Mucosa of rectum (tissue), 2 donors: ENCODE results near the gene MALRD1.

Source experiments
- H3K27ac ChIP-seq, 2 donors: one replicate each; pipeline ENCODE4 v1.7.0; 2013; ENCODE audit warnings: inconsistent platforms in 2 of 2, low read depth in 2 of 2, low read length in 2 of 2
- H3K27me3 ChIP-seq, 2 donors: one replicate each; pipeline ENCODE4 v1.7.0; 2013; ENCODE audit warnings: low read length in 2 of 2; ENCODE audit not compliant: control insufficient read depth in 2 of 2, insufficient read depth in 2 of 2
- H3K36me3 ChIP-seq, 2 donors: one replicate each; pipeline ENCODE4 v1.7.0; 2013; ENCODE audit warnings: low read length in 2 of 2; ENCODE audit not compliant: control insufficient read depth in 2 of 2, insufficient read depth in 2 of 2
- H3K4me1 ChIP-seq, 2 donors: one replicate each; pipeline ENCODE4 v1.7.0; 2013; ENCODE audit warnings: low read length in 2 of 2, mild to moderate bottlenecking in 1 of 2; ENCODE audit not compliant: control insufficient read depth in 2 of 2, insufficient read depth in 2 of 2
- H3K4me3 ChIP-seq, 2 donors: one replicate each; pipeline ENCODE4 v1.7.0; 2013; ENCODE audit warnings: low read length in 2 of 2
- H3K9ac ChIP-seq, 2 donors: one replicate each; pipeline ENCODE4 v1.7.0; 2013; ENCODE audit warnings: low read length in 2 of 2, low read depth in 1 of 2, mild to moderate bottlenecking in 1 of 2
- H3K9me3 ChIP-seq, 2 donors: one replicate each; pipeline ENCODE4 v1.7.0; 2013; ENCODE audit warnings: low read length in 2 of 2; ENCODE audit not compliant: control insufficient read depth in 2 of 2
- donor health status: healthy.
- donor health status: Normal muscosa, but diverticular disease.

MALRD1 gene

GRCh38 chr10:19096501-19097073, 48.0 kb downstream of the MALRD1 start:
- H3K36me3 ChIP-seq: no peaks in the 10 kb centered on the region
- no peaks in the 10 kb centered on the region for H3K9me3 ChIP-seq
- H3K27ac ChIP-seq: no peak overlapping the region
- H3K9ac ChIP-seq: no peak overlapping the region
- H3K4me1 ChIP-seq: no peaks in the 10 kb centered on the region
- no peak overlapping the region for H3K4me3 ChIP-seq
- no peaks in the 10 kb centered on the region for H3K27me3 ChIP-seq

GRCh38 chr10:19097151-19097550, 48.5 kb downstream of the MALRD1 start:
- Histone ChIP-seq H3K27me3 (no peaks in the 10 kb centered on the region), H3K36me3 (no peaks in the 10 kb centered on the region), H3K9me3 (no peaks in the 10 kb centered on the region), H3K9ac (no peak overlapping the region), H3K4me1 (no peaks in the 10 kb centered on the region), H3K4me3 (no peak overlapping the region), H3K27ac (no peak overlapping the region)

GRCh38 chr10:19098803-19099202, 50.2 kb downstream of the MALRD1 start:
- Histone ChIP-seq H3K4me3 (no peak overlapping the region), H3K4me1 (no peaks in the 10 kb centered on the region), H3K27me3 (no peaks in the 10 kb centered on the region), H3K36me3 (no peaks in the 10 kb centered on the region), H3K9ac (no peak overlapping the region), H3K27ac (no peak overlapping the region), H3K9me3 (no peaks in the 10 kb centered on the region)

- Histone ChIP-seq H3K27me3 (no peaks in the 10 kb centered on the region), H3K9me3 (no peaks in the 10 kb centered on the region), H3K27ac (no peak overlapping the region), H3K9ac (no peak overlapping the region), H3K4me3 (no peak overlapping the region), H3K4me1 (no peaks in the 10 kb centered on the region), H3K36me3 (no peaks in the 10 kb centered on the region)
Measured at GRCh38 chr10:19107406-19107805, 58.8 kb downstream of the MALRD1 start.

- no peaks in the 10 kb centered on the region for H3K9me3 ChIP-seq
- no peaks in the 10 kb centered on the region for H3K4me1 ChIP-seq
- no peaks in the 10 kb centered on the region for H3K27me3 ChIP-seq
- H3K27ac ChIP-seq: no peak overlapping the region
- H3K36me3 ChIP-seq: no peaks in the 10 kb centered on the region
- H3K9ac ChIP-seq: no peak overlapping the region
- H3K4me3 ChIP-seq: no peak overlapping the region
Measured at GRCh38 chr10:19111501-19112267, 63.1 kb downstream of the MALRD1 start.

GRCh38 chr10:19117438-19117837, 68.8 kb downstream of the MALRD1 start:
- H3K27me3 ChIP-seq: no peaks in the 10 kb centered on the region
- H3K4me1 ChIP-seq: no peaks in the 10 kb centered on the region
- no peak overlapping the region for H3K4me3 ChIP-seq
- no peaks in the 10 kb centered on the region for H3K36me3 ChIP-seq
- no peak overlapping the region for H3K9ac ChIP-seq
- no peak overlapping the region for H3K27ac ChIP-seq
- no peaks in the 10 kb centered on the region for H3K9me3 ChIP-seq

GRCh38 chr10:19119191-19119590, 70.6 kb downstream of the MALRD1 start:
- Histone ChIP-seq H3K4me1 (no peaks in the 10 kb centered on the region), H3K9me3 (no peaks in the 10 kb centered on the region), H3K9ac (no peak overlapping the region), H3K36me3 (no peaks in the 10 kb centered on the region), H3K4me3 (no peak overlapping the region), H3K27ac (no peak overlapping the region), H3K27me3 (no peaks in the 10 kb centered on the region)

GRCh38 chr10:19120381-19120908, 71.8 kb downstream of the MALRD1 start:
- no peak overlapping the region for H3K4me3 ChIP-seq
- no peak overlapping the region for H3K27ac ChIP-seq
- H3K36me3 ChIP-seq: no peaks in the 10 kb centered on the region
- no peak overlapping the region for H3K9ac ChIP-seq
- no peaks in the 10 kb centered on the region for H3K27me3 ChIP-seq
- H3K4me1 ChIP-seq: no peaks in the 10 kb centered on the region
- H3K9me3 ChIP-seq: no peaks in the 10 kb centered on the region

GRCh38 chr10:19133992-19134391, 85.4 kb downstream of the MALRD1 start:
- Histone ChIP-seq H3K4me1 (no peaks in the 10 kb centered on the region), H3K9ac (no peak overlapping the region), H3K36me3 (no peaks in the 10 kb centered on the region), H3K27ac (no peak overlapping the region), H3K4me3 (no peak overlapping the region), H3K27me3 (no peaks in the 10 kb centered on the region), H3K9me3 (no peaks in the 10 kb centered on the region)

- no peak overlapping the region for H3K27ac ChIP-seq
- H3K9me3 ChIP-seq: no peaks in the 10 kb centered on the region
- H3K4me1 ChIP-seq: no peaks in the 10 kb centered on the region
- H3K27me3 ChIP-seq: no peaks in the 10 kb centered on the region
- H3K9ac ChIP-seq: no peak overlapping the region
- no peaks in the 10 kb centered on the region for H3K36me3 ChIP-seq
- no peak overlapping the region for H3K4me3 ChIP-seq
Measured at GRCh38 chr10:19142967-19143366, 94.4 kb downstream of the MALRD1 start.
